Suprapubic skin (tissue), 4 donors: Measurements from ENCODE around the gene MOCS2. TPM values are rescaled to one million over a fixed set of nuclear protein-coding genes. Genes with fewer than 3 reads are reported as not detected.
A peak's percentile ranks its signal among the peaks of the same experiment; 100 is the strongest.

Experiments used
- DNase-seq, 2 donors: peaks; one replicate each; pipeline ENCODE4 v3.0.0-alpha.2; 2019; ENCODE audit warnings: low spot score in 2 of 2
- H3K27ac ChIP-seq: fragments of 200-600 bp; sonication (generic); one replicate; pipeline ENCODE4 v1.5.1; 2019
- H3K27me3 ChIP-seq: fragments of 200-600 bp; sonication (generic); one replicate; pipeline ENCODE4 v1.5.1; 2019
- H3K36me3 ChIP-seq: fragments of 200-600 bp; sonication (generic); one replicate; pipeline ENCODE4 v1.5.1; 2019
- H3K4me1 ChIP-seq: fragments of 200-600 bp; sonication (generic); one replicate; pipeline ENCODE4 v1.5.1; 2019
- H3K4me3 ChIP-seq: fragments of 200-600 bp; sonication (generic); one replicate; pipeline ENCODE4 v1.5.1; 2019; ENCODE audit warnings: mild to moderate bottlenecking
- H3K9me3 ChIP-seq: fragments of 200-600 bp; sonication (generic); one replicate; pipeline ENCODE4 v1.5.1; 2019
- CTCF ChIP-seq, 2 donors: fragments of 200-600 bp in 1 of 2; fragments of 450-650 bp in 1 of 2; sonication (generic) in 1 of 2; IDR thresholded peaks; one replicate each; pipeline ENCODE4 v1.5.1; 2016 to 2019; ENCODE audit warnings: antibody characterized with exemption in 2 of 2, mild to moderate bottlenecking in 1 of 2, moderate library complexity in 1 of 2
- EP300 ChIP-seq: sonication (generic); formaldehyde crosslinking; IDR thresholded peaks from one replicate; pipeline ENCODE4 v1.6.1; 2017; ENCODE audit warnings: antibody characterized with exemption
- POLR2A ChIP-seq, 2 donors: fragments of 450-650 bp; IDR thresholded peaks; one replicate each; pipeline ENCODE4 v1.6.1; 2017; ENCODE audit warnings: antibody characterized with exemption in 2 of 2, mild to moderate bottlenecking in 2 of 2, moderate library complexity in 2 of 2
- POLR2AphosphoS5 ChIP-seq, 3 donors: sonication (generic); formaldehyde crosslinking; IDR thresholded peaks; one replicate each; pipeline ENCODE4 v1.6.1; 2017; ENCODE audit warnings: antibody characterized with exemption in 3 of 3
- WGBS: methylation state at CpG from one replicate; pipeline ENCODE4 v1.1.5; 2018; 5-methylcytosine and 5-hydroxymethylcytosine counted together
- total RNA-seq, 4 donors: library from RNA; depleted of rRNA; stranded (reverse); fragments of >200 nt; gene quantifications; one replicate each; pipeline ENCODE4 v1.1.0, GENCODE V29; 2016

Gene MOCS2
- total RNA-seq, 4 donors from 2014 or later: 17.4 to 31.0 (median 23.0) TPM

GRCh38 chr5:53095931-53096525 is 13.5 kb downstream of the MOCS2 start:
- Histone ChIP-seq H3K9me3 (no peaks in the 10 kb centered on the region), H3K4me3 (no peak overlapping the region), H3K36me3 (peaks cover 48% of the 10 kb centered on the region), H3K27me3 (no peaks in the 10 kb centered on the region), H3K27ac (no peak overlapping the region), H3K4me1 (no peaks in the 10 kb centered on the region)
- no peak for TF ChIP-seq POLR2A (IDR thresholded peaks at IDR 0.05)
- peak; percentile 71 to 90 for TF ChIP-seq CTCF (IDR thresholded peaks at IDR 0.05)
- 11% methylated on average over 3 of the region's 3 CpGs for WGBS
- DNase-seq: peak; percentile 70 to 80

GRCh38 chr5:53095217-53095616 is 14.3 kb downstream of the MOCS2 start:
- Histone ChIP-seq H3K4me1 (no peaks in the 10 kb centered on the region), H3K27me3 (no peaks in the 10 kb centered on the region), H3K4me3 (no peak overlapping the region), H3K36me3 (peaks cover 45% of the 10 kb centered on the region), H3K27ac (no peak overlapping the region), H3K9me3 (no peaks in the 10 kb centered on the region)
- DNase-seq: no peak
- WGBS: 68% methylated on average over 7 of the region's 7 CpGs
- TF ChIP-seq CTCF (IDR thresholded peaks at IDR 0.05): no peak
- no peak for TF ChIP-seq POLR2AphosphoS5 (IDR thresholded peaks at IDR 0.05)
- TF ChIP-seq POLR2A (IDR thresholded peaks at IDR 0.05): no peak
- no peak for TF ChIP-seq EP300

DNA sequence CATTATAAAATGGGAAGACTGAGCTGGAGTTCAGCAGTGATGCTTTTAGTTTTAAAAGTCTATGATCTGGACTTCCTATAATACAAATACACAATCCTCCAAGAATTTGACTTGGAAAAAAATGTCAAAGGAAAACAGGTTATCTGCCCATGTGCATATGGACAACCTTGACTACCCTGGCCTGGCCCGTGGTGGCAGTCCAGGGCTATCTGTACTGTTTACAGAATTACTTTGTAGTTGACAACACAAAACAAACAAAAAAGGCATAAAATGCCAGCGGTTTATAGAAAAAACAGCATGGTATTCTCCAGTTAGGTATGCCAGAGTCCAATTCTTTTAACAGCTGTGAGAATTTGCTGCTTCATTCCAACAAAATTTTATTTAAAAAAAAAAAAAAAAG is 17.3 kb downstream of the MOCS2 start:
- 77% methylated on average over 2 of the region's 2 CpGs for WGBS
- peaks cover 19% of the 10 kb centered on the region for H3K36me3 ChIP-seq

GRCh38 chr5:53091289-53091688 is 18.3 kb downstream of the MOCS2 start:
- no peaks in the 10 kb centered on the region for H3K27me3 ChIP-seq
- no peak overlapping the region for H3K27ac ChIP-seq
- H3K4me1 ChIP-seq: no peaks in the 10 kb centered on the region
- H3K36me3 ChIP-seq: peaks cover 10% of the 10 kb centered on the region
- no peaks in the 10 kb centered on the region for H3K9me3 ChIP-seq
- no peak for DNase-seq
- H3K4me3 ChIP-seq: no peak overlapping the region
- WGBS: 83% methylated on average over 2 of the region's 2 CpGs
- no peak for TF ChIP-seq CTCF (IDR thresholded peaks at IDR 0.05)
- no peak for TF ChIP-seq POLR2A (IDR thresholded peaks at IDR 0.05)
- TF ChIP-seq POLR2AphosphoS5 (IDR thresholded peaks at IDR 0.05): no peak
- no peak for TF ChIP-seq EP300

More for the DNA sequence above, 17.3 kb downstream of the MOCS2 start:
- TF ChIP-seq EP300 (no peak), POLR2AphosphoS5 (IDR thresholded peaks at IDR 0.05) (no peak), CTCF (IDR thresholded peaks at IDR 0.05) (no peak)
- no peaks in the 10 kb centered on the region for H3K4me1 ChIP-seq
- H3K4me3 ChIP-seq: no peak overlapping the region
- no peaks in the 10 kb centered on the region for H3K27me3 ChIP-seq
- no peak for DNase-seq
- no peak overlapping the region for H3K27ac ChIP-seq
- no peaks in the 10 kb centered on the region for H3K9me3 ChIP-seq

DNA sequence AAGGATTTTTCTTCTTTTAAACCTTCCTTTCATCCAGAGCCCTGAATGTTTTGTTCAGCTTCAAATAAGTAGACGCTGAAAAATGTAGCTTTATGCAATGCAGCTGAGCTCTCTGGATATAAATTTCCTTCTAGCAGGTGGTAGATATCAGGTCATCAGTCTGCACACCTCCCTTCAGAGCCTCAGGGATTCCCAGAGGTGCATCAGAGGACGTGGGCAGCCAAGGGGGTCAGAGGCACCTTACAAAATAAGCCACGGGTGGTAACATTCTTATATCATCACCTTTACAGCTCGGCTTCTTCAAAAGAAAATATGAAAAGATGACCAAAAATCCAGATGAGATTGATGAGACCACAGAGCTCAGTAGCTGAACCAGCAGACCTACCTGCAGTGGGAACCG is 19.3 kb downstream of the MOCS2 start:
- TF ChIP-seq POLR2AphosphoS5 (IDR thresholded peaks at IDR 0.05): no peak
- no peak for TF ChIP-seq POLR2A (IDR thresholded peaks at IDR 0.05)
- TF ChIP-seq CTCF (IDR thresholded peaks at IDR 0.05): no peak
- TF ChIP-seq EP300: no peak
- H3K9me3 ChIP-seq: no peaks in the 10 kb centered on the region
- H3K4me1 ChIP-seq: no peaks in the 10 kb centered on the region
- H3K27ac ChIP-seq: no peak overlapping the region
- 79% methylated on average over 5 of the region's 5 CpGs for WGBS
- DNase-seq: no peak
- no peak overlapping the region for H3K4me3 ChIP-seq
- peaks cover 9% of the 10 kb centered on the region for H3K36me3 ChIP-seq
- no peaks in the 10 kb centered on the region for H3K27me3 ChIP-seq
